ENCODE data around the gene FLT4. TPM values are rescaled to one million over a fixed set of nuclear protein-coding genes. Genes with fewer than 3 reads are reported as not detected.

The FLT4 gene
- total and polyA plus RNA-seq, 9 of the 15 experiments (the other 6 are each of a cell fraction or from before 2014, with no cell fraction given) = 0.01 to 0.42 (median 0.14) TPM; not detected in 2

DNA sequence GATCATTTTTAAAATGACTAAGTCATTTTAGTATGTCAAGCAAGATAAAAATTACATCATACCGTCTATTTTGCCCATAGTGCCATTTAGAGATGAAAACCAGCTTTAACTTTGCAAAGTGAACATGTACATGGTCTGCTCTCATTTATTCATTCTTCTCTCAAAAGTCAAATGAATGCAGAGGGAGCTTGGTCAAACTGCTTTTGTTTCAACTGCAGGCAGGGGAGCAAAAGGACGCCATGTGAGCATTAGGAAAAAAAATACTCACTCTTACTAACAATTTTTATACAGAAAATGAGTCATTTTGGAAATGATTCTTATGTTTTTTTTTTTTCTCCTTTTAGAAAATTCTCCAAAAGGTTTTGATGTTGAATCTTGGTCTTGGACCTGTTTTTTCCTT lies 73.8 kb downstream of the FLT4 start:
- 66% methylated on average over 2 of the region's 2 CpGs for WGBS (ENCODE audit: insufficient coverage, low coverage, missing lambda C conversion rate)
- in situ Hi-C loops (cut with MboI) (no loop called here), intact Hi-C loops (cut with micrococcal nuclease) (no loop called here)
- H3K4me3 ChIP-seq = no peak overlapping the region
- ChIA-PET POLR2A (interaction anchor here (0.8 kb wide), 2 partner anchors 13 to 23 kb away, joined by 3 to 4 read pairs; no protein-coding TSS in a partner anchor), CTCF (ENCODE audit: low intra/inter-chr PET ratio) (no interaction called here)
- H3K36me3 ChIP-seq (ENCODE audit: control insufficient read depth, insufficient read depth, low read length) = peaks cover 72% of the 10 kb centered on the region
- H4K20me1 ChIP-seq (replicated peaks; ENCODE audit: control insufficient read depth, insufficient read depth, low read length) = no peaks in the 10 kb centered on the region
- H3K27ac ChIP-seq (ENCODE audit: extremely low read depth, low read depth, low read length) = no peak overlapping the region
- no peak overlapping the region for H2AFZ ChIP-seq (ENCODE audit: low read depth, low read length)
- no peak overlapping the region for H3K4me2 ChIP-seq (ENCODE audit: insufficient read depth, low read length)
- FAIRE-seq (no peak), DNase-seq (ENCODE audit: extremely low read depth in 1 of 4, low spot score in 3 of 4) (no peak), ATAC-seq (no peak)
- no peaks in the 10 kb centered on the region for H3K79me2 ChIP-seq (ENCODE audit: control insufficient read depth, insufficient read depth, low read length)
- H3K9me1 ChIP-seq (ENCODE audit: control insufficient read depth, insufficient read depth, low read length) = no peaks in the 10 kb centered on the region
- BruUV-seq (replicated peaks) = no TSS peak
- H3K27me3 ChIP-seq (ENCODE audit: control insufficient read depth in 2 of 2, insufficient read depth in 2 of 2, low read length in 2 of 2) = no peaks in the 10 kb centered on the region
- no peaks in the 10 kb centered on the region for H3K4me1 ChIP-seq (replicated peaks in 1 of 2; ENCODE audit: control insufficient read depth in 2 of 2, insufficient read depth in 2 of 2, low read length in 2 of 2)
- no peak overlapping the region for H3K9ac ChIP-seq (ENCODE audit: insufficient read depth in 1 of 2, low read depth in 2 of 2, low read length in 2 of 2)
- TF ChIP-seq ZEB2 (IDR thresholded peaks at IDR 0.05) = no peak
- TF ChIP-seq ZNF717 (CRISPR knock-in tag; IDR thresholded peaks at IDR 0.05) = no peak
- TF ChIP-seq ATF7 (IDR thresholded peaks at IDR 0.05) = no peak
- TF ChIP-seq POLR3G (IDR thresholded peaks at IDR 0.05; ENCODE audit: extremely low read depth, insufficient read length, insufficient replicate concordance) = no peak
- TF ChIP-seq CHD1 (IDR thresholded peaks at IDR 0.05; ENCODE audit: low read length) = no peak
- no peaks in the 10 kb centered on the region for H3K9me3 ChIP-seq (replicated peaks; ENCODE audit: control insufficient read depth, insufficient read depth, low read depth, low read length)

- Histone ChIP-seq H3K9ac (ENCODE audit: insufficient read depth in 1 of 2, low read depth in 2 of 2, low read length in 2 of 2) (no peak overlapping the region), H3K4me1 (replicated peaks in 1 of 2; ENCODE audit: control insufficient read depth in 2 of 2, insufficient read depth in 2 of 2, low read length in 2 of 2) (no peaks in the 10 kb centered on the region; a peak in 2 of 5 replicates), H2AFZ (ENCODE audit: low read depth, low read length) (no peak overlapping the region), H3K36me3 (ENCODE audit: control insufficient read depth, insufficient read depth, low read length) (peaks cover 88% of the 10 kb centered on the region), H3K79me2 (ENCODE audit: control insufficient read depth, insufficient read depth, low read length) (peaks cover 7% of the 10 kb centered on the region; the same call in 1 of the 3 replicates), H3K27ac (ENCODE audit: extremely low read depth, low read depth, low read length) (no peak overlapping the region), H3K9me3 (replicated peaks; ENCODE audit: control insufficient read depth, insufficient read depth, low read depth, low read length) (no peaks in the 10 kb centered on the region), H3K4me2 (ENCODE audit: insufficient read depth, low read length) (no peak overlapping the region), H3K27me3 (ENCODE audit: control insufficient read depth in 2 of 2, insufficient read depth in 2 of 2, low read length in 2 of 2) (no peaks in the 10 kb centered on the region), H3K9me1 (ENCODE audit: control insufficient read depth, insufficient read depth, low read length) (no peaks in the 10 kb centered on the region), H3K4me3 (no peak overlapping the region), H4K20me1 (replicated peaks; ENCODE audit: control insufficient read depth, insufficient read depth, low read length) (no peaks in the 10 kb centered on the region)
- FAIRE-seq (no peak), ATAC-seq (no peak), DNase-seq (ENCODE audit: extremely low read depth in 1 of 4, low spot score in 3 of 4) (no peak)
- WGBS (ENCODE audit: insufficient coverage, low coverage, missing lambda C conversion rate) = 80% methylated on average over 8 of the region's 8 CpGs
- intact Hi-C loops (cut with micrococcal nuclease) (no loop called here), in situ Hi-C loops (cut with MboI) (no loop called here)
- BruUV-seq (replicated peaks) = no TSS peak
- CTCF ChIA-PET (ENCODE audit: low intra/inter-chr PET ratio) = no interaction called here
- POLR2A ChIA-PET = interaction anchor here (0.7 to 2.1 kb wide), 3 partner anchors 12 to 792 kb away, joined by 3 to 7 read pairs (median 4); no protein-coding TSS in a partner anchor
- no peak for TF ChIP-seq ZNF217 (CRISPR knock-in tag; IDR thresholded peaks at IDR 0.05)
- TF ChIP-seq, protein P1, sequence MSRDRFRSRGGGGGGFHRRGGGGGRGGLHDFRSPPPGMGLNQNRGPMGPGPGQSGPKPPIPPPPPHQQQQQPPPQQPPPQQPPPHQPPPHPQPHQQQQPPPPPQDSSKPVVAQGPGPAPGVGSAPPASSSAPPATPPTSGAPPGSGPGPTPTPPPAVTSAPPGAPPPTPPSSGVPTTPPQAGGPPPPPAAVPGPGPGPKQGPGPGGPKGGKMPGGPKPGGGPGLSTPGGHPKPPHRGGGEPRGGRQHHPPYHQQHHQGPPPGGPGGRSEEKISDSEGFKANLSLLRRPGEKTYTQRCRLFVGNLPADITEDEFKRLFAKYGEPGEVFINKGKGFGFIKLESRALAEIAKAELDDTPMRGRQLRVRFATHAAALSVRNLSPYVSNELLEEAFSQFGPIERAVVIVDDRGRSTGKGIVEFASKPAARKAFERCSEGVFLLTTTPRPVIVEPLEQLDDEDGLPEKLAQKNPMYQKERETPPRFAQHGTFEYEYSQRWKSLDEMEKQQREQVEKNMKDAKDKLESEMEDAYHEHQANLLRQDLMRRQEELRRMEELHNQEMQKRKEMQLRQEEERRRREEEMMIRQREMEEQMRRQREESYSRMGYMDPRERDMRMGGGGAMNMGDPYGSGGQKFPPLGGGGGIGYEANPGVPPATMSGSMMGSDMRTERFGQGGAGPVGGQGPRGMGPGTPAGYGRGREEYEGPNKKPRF (IDR thresholded peaks at IDR 0.05; ENCODE audit: low read depth, low read length) = no peak
- no peak for TF ChIP-seq NFE2L1 (tag; IDR thresholded peaks at IDR 0.05; ENCODE audit: borderline replicate concordance, low read depth)
- TF ChIP-seq NCOR1 (IDR thresholded peaks at IDR 0.05) = no peak
- TF ChIP-seq TOE1 (IDR thresholded peaks at IDR 0.05; ENCODE audit: borderline replicate concordance) = no peak
- no peak for TF ChIP-seq TOE1 (CRISPR knock-in tag; IDR thresholded peaks at IDR 0.05; ENCODE audit: borderline replicate concordance, low read depth)
- no peak for TF ChIP-seq SREBF1 (IDR thresholded peaks at IDR 0.05; ENCODE audit: borderline replicate concordance, low read depth, low read length)
- TF ChIP-seq ZBTB7A (IDR thresholded peaks at IDR 0.05; ENCODE audit: borderline replicate concordance, control insufficient read depth, low read depth, low read length) = no peak
- TF ChIP-seq STAT5B (CRISPR knock-in tag; IDR thresholded peaks at IDR 0.05) = no peak
- no peak for TF ChIP-seq ADNP (tag; IDR thresholded peaks at IDR 0.05)
- no peak for TF ChIP-seq SAFB2 (IDR thresholded peaks at IDR 0.05; ENCODE audit: borderline replicate concordance, low read depth, low read length, severe bottlenecking)
These were observed 80.5 kb downstream of the FLT4 start for GRCh38 chr5:180568914-180569313.
